A549 (cell line): ENCODE data around the gene OBP2A.

Experiments
- CHD2 ChIP-seq: fragments of 150-350 bp; IDR thresholded peaks from 2 replicates; pipeline ENCODE4 v1.6.1; 2014; ENCODE audit warnings: low read length; ENCODE audit not compliant: partially characterized antibody
- EP300 ChIP-seq, 2 experiments: fragments of >200 bp; sonication (Bioruptor Twin); formaldehyde crosslinking; IDR thresholded peaks; 2 replicates in 1 of 2; 3 replicates in 1 of 2; pipeline ENCODE4 v1.6.1; 2016 to 2017
- ESRRA ChIP-seq: fragments of 150-350 bp; IDR thresholded peaks from 2 replicates; pipeline ENCODE4 v1.6.1; 2014; ENCODE audit warnings: mild to moderate bottlenecking, low read length, borderline replicate concordance
- JUNB ChIP-seq: fragments of >200 bp; sonication (Bioruptor Twin); formaldehyde crosslinking; IDR thresholded peaks from 2 replicates; pipeline ENCODE4 v1.6.1; 2016
- NR3C1 ChIP-seq: fragments of >200 bp; sonication (Bioruptor Twin); formaldehyde crosslinking; IDR thresholded peaks from 3 replicates; pipeline ENCODE4 v1.6.1; 2017
- PHF8 ChIP-seq: fragments of 200-600 bp; sonication (generic); IDR thresholded peaks from 2 replicates; pipeline ENCODE4 v1.6.1; 2016; ENCODE audit warnings: low read depth, mild to moderate bottlenecking, antibody characterized with exemption, moderate library complexity, borderline replicate concordance
- POLR2A ChIP-seq: IDR thresholded peaks from 2 replicates; pipeline ENCODE4 v1.6.1; 2012; ENCODE audit warnings: mild to moderate bottlenecking, low read length
- RAD21 ChIP-seq, 2 experiments: fragments of >200 bp in 1 of 2; sonication (Bioruptor Twin) in 1 of 2; formaldehyde crosslinking in 1 of 2; IDR thresholded peaks in 1 of 2; conservative IDR thresholded peaks in 1 of 2; 2 replicates in 1 of 2; 3 replicates in 1 of 2; pipeline ENCODE4 v1.6.1; 2012 to 2018; ENCODE audit warnings: inconsistent platforms in 1 of 2
- SMC3 ChIP-seq: fragments of >200 bp; sonication (Bioruptor Twin); formaldehyde crosslinking; IDR thresholded peaks from 3 replicates; pipeline ENCODE4 v1.6.1; 2018; ENCODE audit warnings: inconsistent platforms
- TP53 ChIP-seq: fragments of 250-450 bp; sonication (Bioruptor Pico); IDR thresholded peaks from 2 replicates; pipeline ENCODE4 v1.5.0; 2021; ENCODE audit warnings: mild to moderate bottlenecking, moderate library complexity
- ZNF302 ChIP-seq: fragments of 250-450 bp; sonication (Bioruptor Pico); IDR thresholded peaks from 2 replicates; pipeline ENCODE4 v1.9.0; 2021; ENCODE audit warnings: inconsistent platforms, mild to moderate bottlenecking, moderate library complexity
- TF ChIP-seq, protein P1 (sequence below): fragments of >200 bp; sonication (Bioruptor Twin); formaldehyde crosslinking; IDR thresholded peaks from 3 replicates; pipeline ENCODE4 v1.5.1; 2016
- TF ChIP-seq, protein P2 (sequence below): IDR thresholded peaks from 2 replicates; pipeline ENCODE4 v1.6.1; 2012
- TF ChIP-seq, protein P3 (sequence below): IDR thresholded peaks from 2 replicates; pipeline ENCODE4 v1.6.1; 2012

DNA sequence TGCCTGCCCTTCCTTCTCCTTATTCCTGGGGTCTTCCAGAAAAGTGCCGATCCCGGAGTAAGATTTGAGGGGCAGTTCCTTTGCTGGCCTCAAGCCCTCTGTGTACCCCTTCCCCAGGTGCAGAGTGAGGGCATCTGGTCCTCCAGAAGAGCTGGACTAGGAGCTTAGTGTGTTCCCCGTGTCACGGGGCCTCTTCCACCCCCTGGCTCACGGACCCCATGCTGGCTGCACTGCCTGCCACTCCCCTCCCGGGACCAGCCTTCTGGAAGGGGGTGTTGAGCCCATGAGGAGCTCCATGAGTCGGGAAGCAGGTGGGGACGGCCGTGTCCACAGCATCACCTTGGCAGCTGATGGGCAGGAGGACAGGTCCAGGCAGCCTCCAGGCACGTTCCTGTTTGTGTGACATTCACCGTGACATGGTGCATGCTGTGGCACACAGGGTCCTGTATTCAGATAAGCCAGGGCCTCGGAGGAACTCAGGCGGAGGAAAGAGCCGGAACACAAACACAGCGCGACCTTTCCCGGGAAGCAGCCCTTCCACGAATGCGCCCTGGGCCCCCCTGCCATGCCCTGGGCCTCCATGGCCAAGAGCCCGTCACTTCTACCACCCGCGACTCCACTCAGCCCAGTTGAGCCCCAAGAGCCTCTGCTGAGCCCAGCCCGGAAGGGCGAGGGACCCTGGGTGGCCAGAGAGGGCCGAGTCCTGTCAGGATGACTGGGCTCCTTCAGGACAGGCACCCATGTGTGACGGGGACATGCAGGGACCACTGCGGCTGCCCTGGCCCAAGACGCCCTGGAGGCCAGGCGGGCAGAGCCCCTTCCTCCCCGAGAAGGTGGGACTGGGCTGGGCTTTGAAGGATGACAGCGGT lies 30.6 kb upstream of the OBP2A start:
- TF ChIP-seq POLR2A = no peak
- TF ChIP-seq, protein P1, sequence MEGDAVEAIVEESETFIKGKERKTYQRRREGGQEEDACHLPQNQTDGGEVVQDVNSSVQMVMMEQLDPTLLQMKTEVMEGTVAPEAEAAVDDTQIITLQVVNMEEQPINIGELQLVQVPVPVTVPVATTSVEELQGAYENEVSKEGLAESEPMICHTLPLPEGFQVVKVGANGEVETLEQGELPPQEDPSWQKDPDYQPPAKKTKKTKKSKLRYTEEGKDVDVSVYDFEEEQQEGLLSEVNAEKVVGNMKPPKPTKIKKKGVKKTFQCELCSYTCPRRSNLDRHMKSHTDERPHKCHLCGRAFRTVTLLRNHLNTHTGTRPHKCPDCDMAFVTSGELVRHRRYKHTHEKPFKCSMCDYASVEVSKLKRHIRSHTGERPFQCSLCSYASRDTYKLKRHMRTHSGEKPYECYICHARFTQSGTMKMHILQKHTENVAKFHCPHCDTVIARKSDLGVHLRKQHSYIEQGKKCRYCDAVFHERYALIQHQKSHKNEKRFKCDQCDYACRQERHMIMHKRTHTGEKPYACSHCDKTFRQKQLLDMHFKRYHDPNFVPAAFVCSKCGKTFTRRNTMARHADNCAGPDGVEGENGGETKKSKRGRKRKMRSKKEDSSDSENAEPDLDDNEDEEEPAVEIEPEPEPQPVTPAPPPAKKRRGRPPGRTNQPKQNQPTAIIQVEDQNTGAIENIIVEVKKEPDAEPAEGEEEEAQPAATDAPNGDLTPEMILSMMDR = no peak
- TF ChIP-seq RAD21 (conservative IDR thresholded peaks at IDR 0.05 in 1 of 2, IDR thresholded peaks at IDR 0.05 in 1 of 2) = no peak
- no peak for TF ChIP-seq CHD2
- TF ChIP-seq SMC3 = no peak
- no peak for TF ChIP-seq TP53 (CRISPR knock-in tag)
- TF ChIP-seq, protein P2, sequence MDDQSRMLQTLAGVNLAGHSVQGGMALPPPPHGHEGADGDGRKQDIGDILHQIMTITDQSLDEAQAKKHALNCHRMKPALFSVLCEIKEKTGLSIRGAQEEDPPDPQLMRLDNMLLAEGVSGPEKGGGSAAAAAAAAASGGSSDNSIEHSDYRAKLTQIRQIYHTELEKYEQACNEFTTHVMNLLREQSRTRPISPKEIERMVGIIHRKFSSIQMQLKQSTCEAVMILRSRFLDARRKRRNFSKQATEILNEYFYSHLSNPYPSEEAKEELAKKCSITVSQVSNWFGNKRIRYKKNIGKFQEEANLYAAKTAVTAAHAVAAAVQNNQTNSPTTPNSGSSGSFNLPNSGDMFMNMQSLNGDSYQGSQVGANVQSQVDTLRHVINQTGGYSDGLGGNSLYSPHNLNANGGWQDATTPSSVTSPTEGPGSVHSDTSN = no peak
- no peak for TF ChIP-seq JUNB
- TF ChIP-seq, protein P3, sequence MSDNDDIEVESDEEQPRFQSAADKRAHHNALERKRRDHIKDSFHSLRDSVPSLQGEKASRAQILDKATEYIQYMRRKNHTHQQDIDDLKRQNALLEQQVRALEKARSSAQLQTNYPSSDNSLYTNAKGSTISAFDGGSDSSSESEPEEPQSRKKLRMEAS = no peak
- TF ChIP-seq PHF8 = no peak
- TF ChIP-seq ESRRA = no peak
- TF ChIP-seq EP300 (IDR thresholded peaks at IDR 0.05) = no peak
- no peak for TF ChIP-seq ZNF302 (CRISPR knock-in tag)
- no peak for TF ChIP-seq NR3C1
